ENCODE data around the gene ZSCAN20. TPM values are rescaled to one million over a fixed set of nuclear protein-coding genes. Genes with fewer than 3 reads are reported as not detected.

Gene ZSCAN20
- total and polyA plus RNA-seq, 4 donors, result 0.48 to 2.3 (median 1.3) TPM

DNA sequence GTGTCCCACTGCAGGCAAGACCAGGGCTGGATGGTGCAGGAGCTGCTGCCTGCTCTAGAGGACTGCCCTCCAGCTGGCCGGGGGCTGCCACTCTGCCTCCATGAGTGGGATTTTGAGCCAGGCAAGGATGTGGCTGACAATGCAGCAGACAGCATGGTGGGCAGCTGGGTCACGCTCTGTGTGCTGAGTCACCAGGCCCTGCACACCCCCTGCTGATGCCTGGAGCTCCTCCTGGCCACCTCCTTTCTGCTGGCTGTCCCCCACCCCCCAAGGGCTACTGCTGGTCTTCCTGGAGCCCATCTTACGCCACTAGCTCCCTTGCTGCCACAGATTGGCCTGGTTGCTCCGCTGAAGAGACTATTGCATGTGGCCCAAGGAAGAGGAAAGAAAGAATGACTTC lies 3.9 kb upstream of the ZSCAN20 start:
- H3K36me3 ChIP-seq (ENCODE audit: control insufficient read depth in 4 of 4, insufficient read depth in 3 of 4, low read depth in 1 of 4, low read length in 3 of 4), result no peaks in the 10 kb centered on the region
- no peaks in the 10 kb centered on the region for H3K27me3 ChIP-seq (ENCODE audit: control insufficient read depth in 4 of 4, insufficient read depth in 4 of 4, low read length in 3 of 4)
- peaks cover 0 to 17% (median 10%) of the 10 kb centered on the region in 4 donors for H3K4me1 ChIP-seq (ENCODE audit: control insufficient read depth in 4 of 4, insufficient read depth in 4 of 4, low read length in 3 of 4)
- H3K9me3 ChIP-seq (ENCODE audit: control insufficient read depth in 4 of 4, low read length in 3 of 4), result no peaks in the 10 kb centered on the region
- TF ChIP-seq ZBTB33 (IDR thresholded peaks at IDR 0.05), result no peak
- no peak for TF ChIP-seq YY1 (IDR thresholded peaks at IDR 0.05)
- no peak for TF ChIP-seq EGR1 (IDR thresholded peaks at IDR 0.05; ENCODE audit: low read depth in 2 of 2)
- TF ChIP-seq FOXA1 (IDR thresholded peaks at IDR 0.05), result no peak
- TF ChIP-seq NR2F2 (IDR thresholded peaks at IDR 0.05), result no peak
- TF ChIP-seq RXRA (IDR thresholded peaks at IDR 0.05), result no peak
- TF ChIP-seq, protein P1, sequence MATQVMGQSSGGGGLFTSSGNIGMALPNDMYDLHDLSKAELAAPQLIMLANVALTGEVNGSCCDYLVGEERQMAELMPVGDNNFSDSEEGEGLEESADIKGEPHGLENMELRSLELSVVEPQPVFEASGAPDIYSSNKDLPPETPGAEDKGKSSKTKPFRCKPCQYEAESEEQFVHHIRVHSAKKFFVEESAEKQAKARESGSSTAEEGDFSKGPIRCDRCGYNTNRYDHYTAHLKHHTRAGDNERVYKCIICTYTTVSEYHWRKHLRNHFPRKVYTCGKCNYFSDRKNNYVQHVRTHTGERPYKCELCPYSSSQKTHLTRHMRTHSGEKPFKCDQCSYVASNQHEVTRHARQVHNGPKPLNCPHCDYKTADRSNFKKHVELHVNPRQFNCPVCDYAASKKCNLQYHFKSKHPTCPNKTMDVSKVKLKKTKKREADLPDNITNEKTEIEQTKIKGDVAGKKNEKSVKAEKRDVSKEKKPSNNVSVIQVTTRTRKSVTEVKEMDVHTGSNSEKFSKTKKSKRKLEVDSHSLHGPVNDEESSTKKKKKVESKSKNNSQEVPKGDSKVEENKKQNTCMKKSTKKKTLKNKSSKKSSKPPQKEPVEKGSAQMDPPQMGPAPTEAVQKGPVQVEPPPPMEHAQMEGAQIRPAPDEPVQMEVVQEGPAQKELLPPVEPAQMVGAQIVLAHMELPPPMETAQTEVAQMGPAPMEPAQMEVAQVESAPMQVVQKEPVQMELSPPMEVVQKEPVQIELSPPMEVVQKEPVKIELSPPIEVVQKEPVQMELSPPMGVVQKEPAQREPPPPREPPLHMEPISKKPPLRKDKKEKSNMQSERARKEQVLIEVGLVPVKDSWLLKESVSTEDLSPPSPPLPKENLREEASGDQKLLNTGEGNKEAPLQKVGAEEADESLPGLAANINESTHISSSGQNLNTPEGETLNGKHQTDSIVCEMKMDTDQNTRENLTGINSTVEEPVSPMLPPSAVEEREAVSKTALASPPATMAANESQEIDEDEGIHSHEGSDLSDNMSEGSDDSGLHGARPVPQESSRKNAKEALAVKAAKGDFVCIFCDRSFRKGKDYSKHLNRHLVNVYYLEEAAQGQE (IDR thresholded peaks at IDR 0.05), result no peak
- no peak for TF ChIP-seq RAD21 (IDR thresholded peaks at IDR 0.05)
- no peak for TF ChIP-seq JUND (IDR thresholded peaks at IDR 0.05)
- TF ChIP-seq TAF1 (conservative IDR thresholded peaks at IDR 0.05), result no peak
- no peak for TF ChIP-seq HNF4G (IDR thresholded peaks at IDR 0.05)
- TF ChIP-seq HNF4A (conservative IDR thresholded peaks at IDR 0.05), result no peak
- TF ChIP-seq, protein P2, sequence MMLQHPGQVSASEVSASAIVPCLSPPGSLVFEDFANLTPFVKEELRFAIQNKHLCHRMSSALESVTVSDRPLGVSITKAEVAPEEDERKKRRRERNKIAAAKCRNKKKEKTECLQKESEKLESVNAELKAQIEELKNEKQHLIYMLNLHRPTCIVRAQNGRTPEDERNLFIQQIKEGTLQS (IDR thresholded peaks at IDR 0.05), result no peak
- TF ChIP-seq CTCF (IDR thresholded peaks at IDR 0.05; ENCODE audit: low read depth, low read length, missing input control), result no peak
- TF ChIP-seq MAX (IDR thresholded peaks at IDR 0.05), result no peak
- no peak overlapping the region for H3K27ac ChIP-seq (ENCODE audit: low read depth in 1 of 2, low read length in 2 of 2)
- WGBS, result 88% methylated on average over 4 of the region's 4 CpGs
- H3K4me3 ChIP-seq (ENCODE audit: low read depth in 1 of 3, low read length in 3 of 3), result no peak overlapping the region
- no peak for DNase-seq (ENCODE audit: low spot score)
- no peak overlapping the region for H3K9ac ChIP-seq (ENCODE audit: low read depth in 1 of 2, low read length in 2 of 2)

- H3K27ac ChIP-seq (ENCODE audit: low read depth in 1 of 2, low read length in 2 of 2), result no peak overlapping the region
- TF ChIP-seq, protein P1 (IDR thresholded peaks at IDR 0.05), result no peak
- TF ChIP-seq TAF1 (conservative IDR thresholded peaks at IDR 0.05), result no peak
- no peak for TF ChIP-seq NR2F2 (IDR thresholded peaks at IDR 0.05)
- TF ChIP-seq SP1 (IDR thresholded peaks at IDR 0.05), result no peak
- no peak for TF ChIP-seq RXRA (IDR thresholded peaks at IDR 0.05)
- TF ChIP-seq FOXA2 (IDR thresholded peaks at IDR 0.05), result no peak
- no peak for TF ChIP-seq GABPA (IDR thresholded peaks at IDR 0.05 in 1 of 2, conservative IDR thresholded peaks at IDR 0.05 in 1 of 2)
- TF ChIP-seq YY1 (IDR thresholded peaks at IDR 0.05), result no peak
- no peak for TF ChIP-seq EGR1 (IDR thresholded peaks at IDR 0.05; ENCODE audit: low read depth in 2 of 2)
- no peak for TF ChIP-seq HNF4A (conservative IDR thresholded peaks at IDR 0.05)
- TF ChIP-seq ZBTB33 (IDR thresholded peaks at IDR 0.05), result no peak
- no peak for TF ChIP-seq RAD21 (IDR thresholded peaks at IDR 0.05)
- TF ChIP-seq FOXA1 (IDR thresholded peaks at IDR 0.05), result no peak
- no peaks in the 10 kb centered on the region for H3K9me3 ChIP-seq (ENCODE audit: control insufficient read depth in 4 of 4, low read length in 3 of 4)
- no peaks in the 10 kb centered on the region for H3K36me3 ChIP-seq (ENCODE audit: control insufficient read depth in 4 of 4, insufficient read depth in 3 of 4, low read depth in 1 of 4, low read length in 3 of 4)
- H3K4me3 ChIP-seq (ENCODE audit: low read depth in 1 of 3, low read length in 3 of 3), result no peak overlapping the region
- no peak for DNase-seq (ENCODE audit: low spot score)
- peaks cover 0 to 17% (median 10%) of the 10 kb centered on the region in 4 donors for H3K4me1 ChIP-seq (ENCODE audit: control insufficient read depth in 4 of 4, insufficient read depth in 4 of 4, low read length in 3 of 4)
- 92% methylated on average over 3 of the region's 3 CpGs for WGBS
- no peaks in the 10 kb centered on the region for H3K27me3 ChIP-seq (ENCODE audit: control insufficient read depth in 4 of 4, insufficient read depth in 4 of 4, low read length in 3 of 4)
- no peak overlapping the region for H3K9ac ChIP-seq (ENCODE audit: low read depth in 1 of 2, low read length in 2 of 2)
Observed at GRCh38 chr1:33468967-33469366, 3.5 kb upstream of the ZSCAN20 start.

All from liver (tissue), 9 donors.